Heart right ventricle (tissue), 16 donors: ENCODE data around the gene ICOS. TPM values are rescaled to one million over a fixed set of nuclear protein-coding genes. Genes with fewer than 3 reads are reported as not detected.
A peak's percentile ranks its signal among the peaks of the same experiment; 100 is the strongest.

Experiments used
- ATAC-seq, 8 donors: fragments of 200-7000 bp; cut with Tn5 transposase; one replicate each; pipeline ENCODE4 v1.9.1; 2020; ENCODE audit warnings: mild to moderate bottlenecking in 8 of 8, moderate library complexity in 8 of 8, moderate number of reproducible peaks in 1 of 8
- DNase-seq, 2 donors: peaks; one replicate each; pipeline ENCODE4 v3.0.0-alpha.2; 2020
- H3K27ac ChIP-seq, 10 donors: fragments of 200-600 bp; sonication (generic) in 2 of 10; one replicate each; pipeline versions ENCODE4 v1.5.0 to v1.8.0; 2020 to 2022; ENCODE audit warnings: mild to moderate bottlenecking in 3 of 10
- H3K27me3 ChIP-seq, 7 donors: fragments of 200-600 bp; one replicate each; pipeline ENCODE4 v1.8.0; 2021 to 2022; ENCODE audit warnings: mild to moderate bottlenecking in 2 of 7
- H3K36me3 ChIP-seq, 9 donors: fragments of 200-600 bp; sonication (generic) in 1 of 9; one replicate each; pipeline versions ENCODE4 v1.5.0 to v1.8.0; 2020 to 2022; ENCODE audit warnings: mild to moderate bottlenecking in 2 of 9
- H3K4me1 ChIP-seq, 9 donors: fragments of 200-600 bp; sonication (generic) in 1 of 9; one replicate each; pipeline versions ENCODE4 v1.5.0 to v1.8.0; 2020 to 2022; ENCODE audit warnings: mild to moderate bottlenecking in 4 of 9
- H3K4me3 ChIP-seq, 10 donors: fragments of 200-600 bp; sonication (generic) in 2 of 10; one replicate each; pipeline versions ENCODE4 v1.5.0 to v1.8.0; 2020 to 2022; ENCODE audit warnings: mild to moderate bottlenecking in 7 of 10, moderate library complexity in 2 of 10
- H3K9me3 ChIP-seq, 11 donors: fragments of 200-600 bp in 10 of 11; sonication (generic) in 2 of 11; one replicate each; pipeline versions ENCODE4 v1.5.0 to v1.8.0; 2013 to 2022; ENCODE audit warnings: mild to moderate bottlenecking in 2 of 11, control low read depth in 1 of 11, moderate library complexity in 1 of 11
- WGBS, 2 donors: extraction: QIAGEN DNeasy Blood & Tissue Kit; methylation state at CpG; one replicate each; pipeline ENCODE4 v1.1.7; 2013; ENCODE audit warnings: inconsistent platforms in 1 of 2; 5-methylcytosine and 5-hydroxymethylcytosine counted together
- intact Hi-C, 10 donors: fragments of 100-400 bp; cut with DNase I; formaldehyde crosslinking; loops; one replicate each; pipeline versions ENCODE4 v1.11.1 to v1.14.2; 2022
- polyA plus RNA-seq, 2 donors: library from polyadenylated mRNA; stranded (reverse); fragments of 200-250 nt; gene quantifications; one replicate each; pipeline ENCODE4 v1.2.3, GENCODE V29; 2013
- total RNA-seq, 10 donors: library from RNA; stranded (reverse); fragmentation: NEBNext Ultra II Directional in 3 of 10; extraction: Animal tissue kit (Norgen Biotek cat#: 25700) in 3 of 10; gene quantifications; one replicate each; pipeline versions ENCODE4 v1.2.1 to v1.2.4, GENCODE V29; 2021 to 2023
- TF ChIP-seq, protein P1 (sequence below), 9 donors: fragments of 200-600 bp; sonication (generic) in 2 of 9; IDR thresholded peaks; one replicate each; pipeline versions ENCODE4 v1.5.0 to v1.8.0; 2021 to 2022; ENCODE audit warnings: antibody characterized with exemption in 9 of 9, mild to moderate bottlenecking in 5 of 9, moderate library complexity in 1 of 9
- donor health status: Arrhythmogenic right ventricular cardiomyopathy.
- donor health status: ischemic (EF 13 %, LVEDD 7.1; RV severe dilation, severe dysfunction).
- donor health status: healthy with polysubstance abuse.
- donor health status: DM: no; HTN: yes; CAD: no.
- donor health status: DM: no; HTN: no; CAD: no.
- donor health status: ischemic (EF 25% LVEDD 6.9; RV normal size, moderate dysfunction).
- donor health status: ischemic (EF 25% LVEDD 5.7; RV mildly dilated, moderate dysfunction).
- donor health status: healthy.
- donor health status: DM: yes; HTN: yes; CAD: no.
- donor health status: Ischemic cardiomyopathy.
- donor health status: ischemic (EF 35%, LVEDD 5.7; RV mildly dilated, moderate dysfunction).
- donor health status: nonischemic (EF 11% LVEDD 7.7; RV severe dilation, severe dysfunction).
- donor health status: DM: yes; HTN: yes; CAD: no.
- donor health status: PGD.
- donor health status: ischemic (EF 29% LVEDD 5.4; RV normal size, mild dysfunction).
- donor health status: nonischemic (EF 23%, LVEDD 6.1; RV moderate dilation, normal function).

Gene ICOS
- total and polyA plus RNA-seq, 12 donors = 0.01 to 1.2 (median 0.09) TPM; not detected in 7

DNA sequence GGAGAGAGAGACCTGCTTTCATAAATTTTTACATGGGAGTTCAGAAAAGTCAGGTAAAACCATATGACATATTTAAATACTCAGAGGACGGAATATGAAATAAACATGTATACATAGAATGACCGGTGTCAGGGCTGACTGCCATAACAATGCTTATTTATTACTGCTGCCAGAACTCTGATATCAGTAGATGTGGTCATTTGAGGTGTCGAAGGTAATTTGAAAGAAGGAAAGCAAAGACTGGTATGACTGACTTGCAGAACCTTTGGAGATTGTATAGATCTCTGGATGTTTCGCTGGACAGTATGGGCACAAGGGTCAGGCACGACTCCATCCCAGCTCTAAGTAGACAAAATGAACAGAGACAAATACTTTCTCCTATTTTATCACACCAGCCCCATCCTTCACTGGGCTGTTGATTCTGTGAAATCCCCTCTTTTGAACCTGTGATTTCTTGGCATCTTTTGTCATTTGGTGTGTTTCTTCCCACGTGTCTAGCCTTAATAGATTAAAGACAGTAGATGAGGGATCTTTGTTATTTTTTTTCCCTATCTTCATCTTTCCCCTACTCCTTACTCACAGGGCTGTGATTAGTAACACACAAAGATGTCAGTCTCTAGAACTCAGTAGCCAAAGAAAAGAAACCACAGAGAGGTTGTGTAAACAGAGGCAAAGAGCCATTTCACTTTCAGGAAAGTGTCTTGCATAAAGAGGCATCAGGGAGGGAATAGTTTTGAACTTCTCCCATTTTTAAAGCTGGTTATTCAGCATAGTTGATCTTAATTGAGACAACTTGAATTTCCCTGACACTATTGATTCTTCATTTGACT, 61.6 kb downstream of the ICOS start:
- DNase-seq (no peak), ATAC-seq (peak in 1 of 8 donors; percentile 34)
- peaks cover 0 to 4% (median 0%) of the 10 kb centered on the region in 11 donors for H3K9me3 ChIP-seq
- TF ChIP-seq, protein P1, sequence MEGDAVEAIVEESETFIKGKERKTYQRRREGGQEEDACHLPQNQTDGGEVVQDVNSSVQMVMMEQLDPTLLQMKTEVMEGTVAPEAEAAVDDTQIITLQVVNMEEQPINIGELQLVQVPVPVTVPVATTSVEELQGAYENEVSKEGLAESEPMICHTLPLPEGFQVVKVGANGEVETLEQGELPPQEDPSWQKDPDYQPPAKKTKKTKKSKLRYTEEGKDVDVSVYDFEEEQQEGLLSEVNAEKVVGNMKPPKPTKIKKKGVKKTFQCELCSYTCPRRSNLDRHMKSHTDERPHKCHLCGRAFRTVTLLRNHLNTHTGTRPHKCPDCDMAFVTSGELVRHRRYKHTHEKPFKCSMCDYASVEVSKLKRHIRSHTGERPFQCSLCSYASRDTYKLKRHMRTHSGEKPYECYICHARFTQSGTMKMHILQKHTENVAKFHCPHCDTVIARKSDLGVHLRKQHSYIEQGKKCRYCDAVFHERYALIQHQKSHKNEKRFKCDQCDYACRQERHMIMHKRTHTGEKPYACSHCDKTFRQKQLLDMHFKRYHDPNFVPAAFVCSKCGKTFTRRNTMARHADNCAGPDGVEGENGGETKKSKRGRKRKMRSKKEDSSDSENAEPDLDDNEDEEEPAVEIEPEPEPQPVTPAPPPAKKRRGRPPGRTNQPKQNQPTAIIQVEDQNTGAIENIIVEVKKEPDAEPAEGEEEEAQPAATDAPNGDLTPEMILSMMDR (IDR thresholded peaks at IDR 0.05) = no peak
- no peaks in the 10 kb centered on the region for H3K36me3 ChIP-seq
- H3K4me3 ChIP-seq = no peak overlapping the region
- H3K27ac ChIP-seq = no peak overlapping the region
- peaks cover 0 to 15% (median 0%) of the 10 kb centered on the region in 9 donors for H3K4me1 ChIP-seq
- intact Hi-C loops = no loop called here
- WGBS, 2 donors = 75 to 79% methylated on average over 6 of the region's 6 CpGs
- H3K27me3 ChIP-seq = no peaks in the 10 kb centered on the region

DNA sequence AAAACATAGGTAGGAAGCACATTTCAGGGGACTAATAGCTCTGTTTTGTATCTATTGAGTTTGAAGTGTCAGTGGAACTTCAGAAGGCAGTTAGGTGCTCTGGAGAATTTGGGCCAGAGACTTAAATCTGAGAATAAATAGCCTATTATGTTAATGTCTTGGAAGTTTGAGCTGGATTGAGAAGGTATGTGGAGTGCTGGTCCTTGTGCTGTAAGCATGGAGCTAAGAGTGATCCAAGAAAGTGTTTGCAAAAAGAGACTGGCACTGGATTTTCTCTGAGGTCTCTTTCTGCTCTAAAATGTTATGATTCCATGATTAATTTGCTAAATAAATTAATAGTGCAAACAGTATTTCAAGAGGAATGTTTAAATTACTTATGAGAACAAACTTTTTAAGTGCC, 63.3 kb downstream of the ICOS start:
- TF ChIP-seq, protein P1 (IDR thresholded peaks at IDR 0.05) = no peak
- H3K27ac ChIP-seq = no peak overlapping the region
- intact Hi-C loops = no loop called here
- H3K9me3 ChIP-seq = peaks cover 0 to 4% (median 0%) of the 10 kb centered on the region in 11 donors
- no peaks in the 10 kb centered on the region for H3K36me3 ChIP-seq
- peaks cover 0 to 15% (median 0%) of the 10 kb centered on the region in 9 donors for H3K4me1 ChIP-seq
- ATAC-seq (no peak), DNase-seq (no peak)
- H3K4me3 ChIP-seq = no peak overlapping the region
- H3K27me3 ChIP-seq = no peaks in the 10 kb centered on the region

DNA sequence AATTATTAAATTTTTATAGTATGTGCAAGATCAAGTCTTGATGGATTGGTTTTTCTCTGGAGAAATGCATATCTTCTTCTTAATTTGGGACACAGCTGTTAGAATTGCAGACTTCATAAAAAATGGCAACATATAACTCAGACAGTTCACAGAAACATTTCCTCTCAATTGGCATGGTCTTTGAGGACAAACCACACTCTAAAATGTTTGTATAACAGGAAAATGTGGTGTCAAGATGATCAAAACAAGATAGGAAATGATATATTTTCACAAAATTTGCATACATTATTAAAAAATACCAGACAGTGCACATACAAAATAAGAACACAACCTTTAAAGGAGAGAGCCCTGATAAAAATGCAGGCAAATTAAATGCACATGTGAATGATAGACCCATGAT, 63.9 kb downstream of the ICOS start:
- ATAC-seq (no peak), DNase-seq (no peak)
- Histone ChIP-seq H3K4me1 (peaks cover 0 to 15% (median 0%) of the 10 kb centered on the region in 9 donors), H3K27me3 (no peaks in the 10 kb centered on the region), H3K9me3 (peaks cover 0 to 4% (median 0%) of the 10 kb centered on the region in 11 donors), H3K27ac (no peak overlapping the region), H3K4me3 (no peak overlapping the region), H3K36me3 (no peaks in the 10 kb centered on the region)
- intact Hi-C loops = no loop called here
- TF ChIP-seq, protein P1 (IDR thresholded peaks at IDR 0.05) = no peak

DNA sequence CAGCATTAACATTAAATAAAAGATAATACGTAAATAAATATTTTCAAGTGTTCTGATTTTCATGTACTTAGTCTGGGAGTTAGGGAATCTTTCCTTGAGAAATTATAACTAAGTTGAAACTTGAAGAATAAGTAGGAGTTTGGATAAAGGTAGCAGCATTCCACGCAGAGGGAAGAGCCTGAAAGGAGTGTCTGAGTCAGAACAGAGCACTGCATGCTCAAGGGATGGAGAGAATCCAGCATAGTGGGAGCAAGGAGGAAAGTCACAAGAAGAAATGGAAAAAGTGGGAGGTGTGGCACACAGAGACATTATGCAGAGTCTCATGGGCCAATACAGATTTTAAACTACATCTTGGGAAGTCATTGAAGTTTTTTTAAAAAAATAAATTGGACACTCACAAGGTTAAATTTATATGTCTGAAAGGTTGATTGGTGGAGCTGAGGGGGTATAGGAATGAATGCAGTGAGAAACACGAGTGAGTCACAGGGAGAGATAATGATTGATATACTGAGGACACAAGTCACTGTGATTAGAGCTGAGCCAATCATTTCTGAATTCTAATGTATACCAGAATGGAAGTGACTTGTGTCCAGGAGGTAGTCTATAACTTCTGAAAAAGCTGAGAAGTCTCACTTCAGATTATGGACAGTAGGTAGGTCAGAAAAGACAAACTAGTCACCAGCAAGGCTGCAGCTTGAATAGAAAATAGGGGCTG, 66.9 kb downstream of the ICOS start:
- peaks cover 0 to 9% (median 0%) of the 10 kb centered on the region in 9 donors for H3K4me1 ChIP-seq
- intact Hi-C loops = no loop called here
- WGBS, 2 donors = 79 to 80% methylated on average over 3 of the region's 3 CpGs
- no peaks in the 10 kb centered on the region for H3K27me3 ChIP-seq
- no peak for DNase-seq
- H3K27ac ChIP-seq = no peak overlapping the region
- peaks cover 0 to 4% (median 0%) of the 10 kb centered on the region in 11 donors for H3K9me3 ChIP-seq
- no peaks in the 10 kb centered on the region for H3K36me3 ChIP-seq
- no peak for ATAC-seq
- H3K4me3 ChIP-seq = no peak overlapping the region
- TF ChIP-seq, protein P1 (IDR thresholded peaks at IDR 0.05) = no peak
